H9 (cell line): ENCODE results near the gene UXT. TPM values are rescaled to one million over a fixed set of nuclear protein-coding genes. Genes with fewer than 3 reads are reported as not detected.
A peak's percentile ranks its signal among the peaks of the same experiment; 100 is the strongest.

Experiments
- DNase-seq: peaks from one replicate; pipeline ENCODE4 v3.0.0-alpha.2; 2017
- H2AFZ ChIP-seq: one replicate; pipeline ENCODE4 v1.6.1; 2013; ENCODE audit warnings: mild to moderate bottlenecking, low read length, control low read depth, moderate library complexity
- H2AK5ac ChIP-seq: 2 replicates; pipeline ENCODE4 v1.6.1; 2013; ENCODE audit warnings: low read length, control low read depth, mixed read lengths; ENCODE audit not compliant: insufficient read length
- H2BK120ac ChIP-seq: one replicate; pipeline ENCODE4 v1.6.1; 2013; ENCODE audit warnings: low read depth, mild to moderate bottlenecking, low read length, control low read depth, inconsistent platforms; ENCODE audit not compliant: poor library complexity, severe bottlenecking
- H2BK12ac ChIP-seq: 2 replicates; pipeline ENCODE4 v1.6.1; 2013; ENCODE audit warnings: low read length, control low read depth, mixed read lengths, low read depth; ENCODE audit not compliant: insufficient read length
- H2BK15ac ChIP-seq: 2 replicates; pipeline ENCODE4 v1.6.1; 2013; ENCODE audit warnings: low read depth, low read length, control low read depth
- H2BK20ac ChIP-seq: one replicate; pipeline ENCODE4 v1.6.1; 2013; ENCODE audit warnings: low read depth, mild to moderate bottlenecking, low read length, control low read depth, inconsistent platforms; ENCODE audit not compliant: poor library complexity, severe bottlenecking
- H2BK5ac ChIP-seq: 2 replicates; pipeline ENCODE4 v1.6.1; 2013; ENCODE audit warnings: low read length, control low read depth, mixed read lengths; ENCODE audit not compliant: insufficient read length
- H3K14ac ChIP-seq: 2 replicates; pipeline ENCODE4 v1.6.1; 2013; ENCODE audit warnings: low read length, control low read depth; ENCODE audit not compliant: insufficient read depth
- H3K18ac ChIP-seq: 2 replicates; pipeline ENCODE4 v1.6.1; 2013; ENCODE audit warnings: low read depth, mild to moderate bottlenecking, mixed read lengths, low read length, control low read depth; ENCODE audit not compliant: insufficient read length
- H3K23ac ChIP-seq: 2 replicates; pipeline ENCODE4 v1.6.1; 2013; ENCODE audit warnings: low read length, control low read depth, mixed read lengths, low read depth; ENCODE audit not compliant: insufficient read length
- H3K23me2 ChIP-seq: 2 replicates; pipeline ENCODE4 v1.6.1; 2013; ENCODE audit warnings: low read depth, mild to moderate bottlenecking, mixed read lengths, low read length, control low read depth; ENCODE audit not compliant: insufficient read length, poor library complexity, severe bottlenecking
- H3K27ac ChIP-seq: 2 replicates; pipeline ENCODE4 v1.5.1; 2013; ENCODE audit warnings: low read length, control low read depth, mixed read lengths, low read depth; ENCODE audit not compliant: insufficient read length
- H3K27me3 ChIP-seq: 2 replicates; pipeline ENCODE4 v1.6.1; 2013; ENCODE audit warnings: low read length, control low read depth, inconsistent platforms; ENCODE audit not compliant: insufficient read depth
- H3K4ac ChIP-seq: 2 replicates; pipeline ENCODE4 v1.6.1; 2013; ENCODE audit warnings: low read depth, mild to moderate bottlenecking, control low read depth, inconsistent platforms, low read length, moderate library complexity
- H3K4me1 ChIP-seq: 2 replicates; pipeline ENCODE4 v1.6.1; 2013; ENCODE audit warnings: low read length, control low read depth, inconsistent platforms; ENCODE audit not compliant: insufficient read depth
- H3K4me2 ChIP-seq: 2 replicates; pipeline ENCODE4 v1.6.1; 2013; ENCODE audit warnings: low read length, control low read depth, mixed read lengths; ENCODE audit not compliant: insufficient read length, insufficient read depth
- H3K56ac ChIP-seq: 2 replicates; pipeline ENCODE4 v1.6.1; 2013; ENCODE audit warnings: low read depth, mild to moderate bottlenecking, mixed read lengths, low read length, control low read depth; ENCODE audit not compliant: insufficient read length
- H3K79me1 ChIP-seq: 2 replicates; pipeline ENCODE4 v1.6.1; 2013; ENCODE audit warnings: low read depth, mild to moderate bottlenecking, moderate library complexity, low read length, control low read depth, inconsistent platforms; ENCODE audit not compliant: insufficient read depth, poor library complexity, severe bottlenecking
- H3K79me2 ChIP-seq: 2 replicates; pipeline ENCODE4 v1.6.1; 2013; ENCODE audit warnings: low read length, control low read depth, inconsistent platforms; ENCODE audit not compliant: insufficient read depth
- H3K9ac ChIP-seq: 2 replicates; pipeline ENCODE4 v1.6.1; 2013; ENCODE audit warnings: low read length, control low read depth, mixed read lengths; ENCODE audit not compliant: insufficient read length; ENCODE audit errors: extremely low read depth
- H3K9me3 ChIP-seq: one replicate; pipeline ENCODE4 v1.6.1; 2013; ENCODE audit warnings: low read depth, low read length, inconsistent platforms; ENCODE audit not compliant: control insufficient read depth
- H3T11ph ChIP-seq: one replicate; pipeline ENCODE4 v1.6.1; 2013; ENCODE audit warnings: mild to moderate bottlenecking, low read length, control low read depth, inconsistent platforms
- H4K20me1 ChIP-seq: one replicate; pipeline ENCODE4 v1.6.1; 2013; ENCODE audit not compliant: control insufficient read depth, insufficient read length, insufficient read depth
- H4K5ac ChIP-seq: 2 replicates; pipeline ENCODE4 v1.6.1; 2013; ENCODE audit warnings: low read depth, mild to moderate bottlenecking, mixed read lengths, low read length, control low read depth; ENCODE audit not compliant: insufficient read length
- H4K8ac ChIP-seq: replicated peaks from 2 replicates; pipeline ENCODE4 v1.6.1; 2013; ENCODE audit warnings: low read length, control low read depth, mixed read lengths, low read depth; ENCODE audit not compliant: insufficient read length
- H4K91ac ChIP-seq: 2 replicates; pipeline ENCODE4 v1.6.1; 2013; ENCODE audit warnings: low read depth, mild to moderate bottlenecking, moderate library complexity, mixed read lengths, low read length, control low read depth; ENCODE audit not compliant: insufficient read length
- H3K27ac Mint-ChIP-seq, 3 experiments: 2 replicates in 2 of 3; 3 replicates in 1 of 3; pipeline ENCODE4 v1.8.0; 2020 to 2021; ENCODE audit warnings: mixed read lengths in 3 of 3, mild to moderate bottlenecking in 1 of 3, moderate library complexity in 1 of 3
- H3K27me3 Mint-ChIP-seq: 2 replicates; pipeline ENCODE4 v1.8.0; 2021; ENCODE audit warnings: low read depth, mild to moderate bottlenecking, moderate library complexity, mixed read lengths
- H3K36me3 Mint-ChIP-seq, 3 experiments: 2 replicates in 2 of 3; 3 replicates in 1 of 3; pipeline ENCODE4 v1.8.0; 2020 to 2021; ENCODE audit warnings: low read depth in 3 of 3, mixed read lengths in 3 of 3; ENCODE audit not compliant: insufficient read depth in 1 of 3
- H3K4me1 Mint-ChIP-seq, 2 experiments: 2 replicates each; pipeline ENCODE4 v1.8.0; 2020; ENCODE audit warnings: mixed read lengths in 2 of 2
- H3K4me3 Mint-ChIP-seq, 2 experiments: 2 replicates in 1 of 2; 3 replicates in 1 of 2; pipeline ENCODE4 v1.8.0; 2020 to 2021; ENCODE audit warnings: mild to moderate bottlenecking in 2 of 2, mixed read lengths in 2 of 2, moderate library complexity in 1 of 2
- H3K9me3 Mint-ChIP-seq, 2 experiments: 2 replicates in 1 of 2; 3 replicates in 1 of 2; pipeline ENCODE4 v1.8.0; 2020; ENCODE audit warnings: mild to moderate bottlenecking in 2 of 2, mixed read lengths in 2 of 2, moderate library complexity in 1 of 2
- WGBS: extraction: QIAGEN DNeasy Blood & Tissue Kit; methylation state at CpG from one replicate; pipeline ENCODE4 v1.1.7; 2013; ENCODE audit warnings: missing lambda C conversion rate, low lambda C conversion rate, mixed read lengths; ENCODE audit not compliant: insufficient read length; ENCODE audit errors: extremely low coverage; 5-methylcytosine and 5-hydroxymethylcytosine counted together
- total RNA-seq: library from RNA; stranded (reverse); gene quantifications from 2 replicates; pipeline ENCODE4 v1.2.1, GENCODE V29; 2021
- TF ChIP-seq, protein P1 (sequence below): fragments of 200-600 bp; sonication (generic); conservative IDR thresholded peaks from 3 replicates; pipeline ENCODE4 v1.8.0; 2021; ENCODE audit warnings: antibody characterized with exemption, mild to moderate bottlenecking

UXT gene
- total RNA-seq, 1 experiment from 2014 or later: 95.1 TPM

DNA sequence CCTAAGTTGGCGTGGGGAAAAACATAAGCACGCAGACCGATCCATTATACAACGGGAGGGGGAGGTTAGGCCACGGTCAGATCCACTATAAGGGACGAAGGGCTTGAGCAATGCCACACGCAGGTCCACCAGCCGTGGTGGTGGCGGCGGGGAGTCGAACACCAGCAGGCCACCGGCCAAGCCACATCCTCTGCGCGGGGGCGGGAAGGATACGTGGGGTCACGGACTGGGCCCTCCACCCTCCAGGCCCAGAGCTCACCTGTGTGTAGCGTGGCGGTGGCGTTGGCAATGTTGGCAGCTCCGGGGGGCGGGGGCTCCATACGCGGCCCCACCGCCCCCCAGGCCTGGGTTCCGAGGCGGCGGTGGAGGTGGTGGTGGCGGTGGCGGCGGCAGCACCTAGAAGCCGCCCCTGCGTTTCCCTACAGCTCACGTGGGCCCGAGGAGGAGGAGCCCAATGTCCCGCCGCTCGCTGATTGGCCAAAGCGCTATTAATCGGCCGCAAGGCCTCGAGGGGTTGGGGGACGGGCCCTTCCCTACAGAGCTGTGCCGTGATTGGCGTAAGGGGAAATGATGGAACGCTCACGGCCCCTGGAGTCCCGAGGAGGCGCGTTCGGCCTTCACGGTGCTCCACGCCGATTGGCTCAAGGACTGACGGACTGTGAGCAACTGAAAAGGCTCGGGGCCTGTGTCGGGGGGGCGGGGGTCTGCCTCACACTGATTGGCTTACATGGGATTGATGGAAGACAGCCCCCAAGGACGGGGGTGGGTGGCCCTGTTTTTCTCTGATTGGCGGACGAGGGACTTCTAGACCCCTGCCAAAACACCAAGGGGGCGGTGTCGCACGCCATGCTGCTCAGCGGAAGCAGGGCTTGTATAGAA, 8.6 kb downstream of the UXT start, which contains the start of gene ELK1:
Gene ELK1 (minus strand): TSS at position 400 of the 879 bp plus-strand sequence. CDS start 9,122 bp downstream, outside the sequence.
- Histone ChIP-seq H3K18ac (peak within 1 kb of the TSS; percentile 50), H4K91ac (no peak within 1 kb of the TSS), H3K23me2 (no peaks in the 10 kb centered on the region), H2BK5ac (no peak within 1 kb of the TSS), H3K27ac (no peak within 1 kb of the TSS), H2AFZ (no peak within 1 kb of the TSS), H3K4ac (no peak within 1 kb of the TSS), H3K79me1 (peaks cover 2% of the 10 kb centered on the region), H3K14ac (peak within 1 kb of the TSS; percentile 73), H3K79me2 (no peaks in the 10 kb centered on the region), H2BK20ac (no peak within 1 kb of the TSS), H3T11ph (no peak within 1 kb of the TSS), H2BK15ac (no peak within 1 kb of the TSS), H2AK5ac (no peak within 1 kb of the TSS), H4K20me1 (no peaks in the 10 kb centered on the region), H3K4me1 (no peaks in the 10 kb centered on the region; the same call in 1 of the 2 replicates), H2BK120ac (no peak within 1 kb of the TSS), H2BK12ac (no peak within 1 kb of the TSS), H3K56ac (no peak within 1 kb of the TSS), H4K8ac (no peak within 1 kb of the TSS), H3K27me3 (no peaks in the 10 kb centered on the region), H3K4me2 (peak within 1 kb of the TSS; percentile 70), H3K9me3 (peaks cover 42% of the 10 kb centered on the region), H3K9ac (peak within 1 kb of the TSS; percentile 77), H4K5ac (no peak within 1 kb of the TSS), H3K23ac (no peak within 1 kb of the TSS)
- no CpG with 5 or more reads among the region's 65 CpGs for WGBS
- H3K4me3 Mint-ChIP-seq: peak within 1 kb of the TSS; percentile 83 to 87
- H3K4me1 Mint-ChIP-seq: peaks cover 21 to 22% of the 10 kb centered on the region in 2 experiments
- H3K36me3 Mint-ChIP-seq: peaks cover 32 to 53% (median 37%) of the 10 kb centered on the region in 3 experiments
- H3K27ac Mint-ChIP-seq: peak within 1 kb of the TSS; percentile 92 to 97 (median 94)
- TF ChIP-seq, protein P1, sequence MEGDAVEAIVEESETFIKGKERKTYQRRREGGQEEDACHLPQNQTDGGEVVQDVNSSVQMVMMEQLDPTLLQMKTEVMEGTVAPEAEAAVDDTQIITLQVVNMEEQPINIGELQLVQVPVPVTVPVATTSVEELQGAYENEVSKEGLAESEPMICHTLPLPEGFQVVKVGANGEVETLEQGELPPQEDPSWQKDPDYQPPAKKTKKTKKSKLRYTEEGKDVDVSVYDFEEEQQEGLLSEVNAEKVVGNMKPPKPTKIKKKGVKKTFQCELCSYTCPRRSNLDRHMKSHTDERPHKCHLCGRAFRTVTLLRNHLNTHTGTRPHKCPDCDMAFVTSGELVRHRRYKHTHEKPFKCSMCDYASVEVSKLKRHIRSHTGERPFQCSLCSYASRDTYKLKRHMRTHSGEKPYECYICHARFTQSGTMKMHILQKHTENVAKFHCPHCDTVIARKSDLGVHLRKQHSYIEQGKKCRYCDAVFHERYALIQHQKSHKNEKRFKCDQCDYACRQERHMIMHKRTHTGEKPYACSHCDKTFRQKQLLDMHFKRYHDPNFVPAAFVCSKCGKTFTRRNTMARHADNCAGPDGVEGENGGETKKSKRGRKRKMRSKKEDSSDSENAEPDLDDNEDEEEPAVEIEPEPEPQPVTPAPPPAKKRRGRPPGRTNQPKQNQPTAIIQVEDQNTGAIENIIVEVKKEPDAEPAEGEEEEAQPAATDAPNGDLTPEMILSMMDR: no peak
- H3K9me3 Mint-ChIP-seq: peaks cover 78 to 81% of the 10 kb centered on the region in 2 experiments
- H3K27me3 Mint-ChIP-seq: no peaks in the 10 kb centered on the region
- peak; percentile 99 for DNase-seq
